Parathyroid adenoma (tissue), 2 donors: ENCODE measurements around the gene TAOK1.

ENCODE experiments used
- H2AFZ ChIP-seq: fragments of 300-600 bp; sonication (generic); one replicate; pipeline ENCODE4 v1.7.0; 2017; ENCODE audit warnings: antibody characterized with exemption, mild to moderate bottlenecking
- H3K27ac ChIP-seq: fragments of 300-600 bp; sonication (generic); one replicate; pipeline ENCODE4 v1.7.0; 2017
- H3K27me3 ChIP-seq: fragments of 300-600 bp; sonication (generic); one replicate; pipeline ENCODE4 v1.7.0; 2017; ENCODE audit warnings: low read length; ENCODE audit not compliant: control insufficient read depth, insufficient read depth
- H3K36me3 ChIP-seq: fragments of 300-600 bp; sonication (generic); one replicate; pipeline ENCODE4 v1.7.0; 2017; ENCODE audit warnings: low read length; ENCODE audit not compliant: control insufficient read depth, insufficient read depth
- H3K4me1 ChIP-seq: fragments of 300-600 bp; sonication (generic); one replicate; pipeline ENCODE4 v1.7.0; 2017; ENCODE audit warnings: control low read depth
- H3K4me2 ChIP-seq: fragments of 300-600 bp; sonication (generic); one replicate; pipeline ENCODE4 v1.7.0; 2017; ENCODE audit warnings: low read length
- H3K4me3 ChIP-seq: fragments of 300-600 bp; sonication (generic); one replicate; pipeline ENCODE4 v1.7.0; 2017; ENCODE audit warnings: low read depth, low read length
- H3K79me2 ChIP-seq: fragments of 300-600 bp; sonication (generic); one replicate; pipeline ENCODE4 v1.7.0; 2017; ENCODE audit warnings: control low read depth
- H3K9ac ChIP-seq: fragments of 300-600 bp; sonication (generic); one replicate; pipeline ENCODE4 v1.7.0; 2017; ENCODE audit warnings: mild to moderate bottlenecking
- H3K9me3 ChIP-seq: fragments of 300-600 bp; sonication (generic); one replicate; pipeline ENCODE4 v1.7.0; 2017; ENCODE audit warnings: low read length; ENCODE audit not compliant: control insufficient read depth
- CTCF ChIP-seq: fragments of 300-600 bp; sonication (generic); IDR thresholded peaks from one replicate; pipeline ENCODE4 v1.7.0; 2017; ENCODE audit warnings: antibody characterized with exemption, mild to moderate bottlenecking
- donor health status: primary hyperparathyroidism.

TAOK1 gene

GRCh38 chr17:29524692-29525091 lies 134.5 kb downstream of the TAOK1 start:
- H3K4me1 ChIP-seq = no peaks in the 10 kb centered on the region
- no peak overlapping the region for H3K9ac ChIP-seq
- no peak overlapping the region for H3K4me2 ChIP-seq
- H3K27ac ChIP-seq = no peak overlapping the region
- no peaks in the 10 kb centered on the region for H3K36me3 ChIP-seq
- no peak for TF ChIP-seq CTCF
- H3K9me3 ChIP-seq = no peaks in the 10 kb centered on the region
- no peaks in the 10 kb centered on the region for H3K27me3 ChIP-seq
- H2AFZ ChIP-seq = no peak overlapping the region
- H3K4me3 ChIP-seq = no peak overlapping the region
- peaks cover 16% of the 10 kb centered on the region for H3K79me2 ChIP-seq

GRCh38 chr17:29526322-29526721 lies 136.2 kb downstream of the TAOK1 start:
- H3K27ac ChIP-seq = no peak overlapping the region
- H3K9ac ChIP-seq = no peak overlapping the region

GRCh38 chr17:29533976-29534375 lies 143.8 kb downstream of the TAOK1 start:
- no peaks in the 10 kb centered on the region for H3K27me3 ChIP-seq
- no peak for TF ChIP-seq CTCF
- no peaks in the 10 kb centered on the region for H3K9me3 ChIP-seq
- peaks cover 6% of the 10 kb centered on the region for H3K79me2 ChIP-seq
- H3K27ac ChIP-seq = no peak overlapping the region
- no peak overlapping the region for H3K9ac ChIP-seq
- H3K4me2 ChIP-seq = no peak overlapping the region
- H3K36me3 ChIP-seq = no peaks in the 10 kb centered on the region
- H3K4me3 ChIP-seq = no peak overlapping the region
- no peaks in the 10 kb centered on the region for H3K4me1 ChIP-seq
- no peak overlapping the region for H2AFZ ChIP-seq

More at GRCh38 chr17:29526322-29526721, 136.2 kb downstream of the TAOK1 start:
- no peak overlapping the region for H3K4me2 ChIP-seq
- H3K27me3 ChIP-seq = no peaks in the 10 kb centered on the region
- peaks cover 21% of the 10 kb centered on the region for H3K79me2 ChIP-seq
- H2AFZ ChIP-seq = no peak overlapping the region
- no peak overlapping the region for H3K4me3 ChIP-seq
- no peak for TF ChIP-seq CTCF
- no peaks in the 10 kb centered on the region for H3K4me1 ChIP-seq
- no peaks in the 10 kb centered on the region for H3K9me3 ChIP-seq
- no peaks in the 10 kb centered on the region for H3K36me3 ChIP-seq

- Histone ChIP-seq H3K27me3 (no peaks in the 10 kb centered on the region), H3K79me2 (peaks cover 3% of the 10 kb centered on the region), H2AFZ (no peak overlapping the region), H3K9ac (no peak overlapping the region), H3K4me1 (no peaks in the 10 kb centered on the region), H3K9me3 (no peaks in the 10 kb centered on the region), H3K4me2 (no peak overlapping the region), H3K27ac (no peak overlapping the region), H3K36me3 (no peaks in the 10 kb centered on the region), H3K4me3 (no peak overlapping the region)
- no peak for TF ChIP-seq CTCF
Measured at GRCh38 chr17:29544066-29544465, 153.9 kb downstream of the TAOK1 start.

GRCh38 chr17:29546085-29546484 lies 155.9 kb downstream of the TAOK1 start:
- no peak overlapping the region for H3K9ac ChIP-seq
- H3K4me2 ChIP-seq = no peak overlapping the region
- H2AFZ ChIP-seq = no peak overlapping the region
- no peaks in the 10 kb centered on the region for H3K36me3 ChIP-seq
- H3K79me2 ChIP-seq = no peaks in the 10 kb centered on the region
- no peaks in the 10 kb centered on the region for H3K27me3 ChIP-seq
- no peak overlapping the region for H3K27ac ChIP-seq
- TF ChIP-seq CTCF = no peak
- no peaks in the 10 kb centered on the region for H3K9me3 ChIP-seq
- no peaks in the 10 kb centered on the region for H3K4me1 ChIP-seq
- H3K4me3 ChIP-seq = no peak overlapping the region
